Neuronal stem cell (in vitro differentiated cells): ENCODE data around the gene SLC39A7. TPM values are rescaled to one million over a fixed set of nuclear protein-coding genes. Genes with fewer than 3 reads are reported as not detected.

Experiments
- DNase-seq: peaks from one replicate; pipeline ENCODE4 v3.0.0-alpha.2; 2013; ENCODE audit warnings: low spot score
- H2AFZ ChIP-seq: one replicate; pipeline ENCODE4 v1.6.1; 2013; ENCODE audit warnings: mild to moderate bottlenecking, low read length, inconsistent platforms
- H2AK5ac ChIP-seq: 2 replicates; pipeline ENCODE4 v1.6.1; 2013; ENCODE audit warnings: low read depth, mild to moderate bottlenecking, inconsistent platforms, low read length, moderate library complexity, mixed read lengths
- H2BK120ac ChIP-seq: 2 replicates; pipeline ENCODE4 v1.6.1; 2013; ENCODE audit warnings: low read depth, mild to moderate bottlenecking, inconsistent platforms, low read length, moderate library complexity, mixed read lengths
- H2BK12ac ChIP-seq: one replicate; pipeline ENCODE4 v1.6.1; 2013; ENCODE audit warnings: low read length, inconsistent platforms
- H2BK15ac ChIP-seq: 2 replicates; pipeline ENCODE4 v1.6.1; 2013; ENCODE audit warnings: mild to moderate bottlenecking, low read length, inconsistent platforms, mixed read lengths
- H2BK5ac ChIP-seq: one replicate; pipeline ENCODE4 v1.6.1; 2013; ENCODE audit warnings: inconsistent platforms, mild to moderate bottlenecking, low read length, moderate library complexity
- H3K14ac ChIP-seq: one replicate; pipeline ENCODE4 v1.6.1; 2013; ENCODE audit warnings: low read length, inconsistent platforms
- H3K18ac ChIP-seq: 2 replicates; pipeline ENCODE4 v1.6.1; 2013; ENCODE audit warnings: low read length, inconsistent platforms
- H3K23ac ChIP-seq: 2 replicates; pipeline ENCODE4 v1.6.1; 2013; ENCODE audit warnings: low read depth, mild to moderate bottlenecking, mixed read lengths, low read length, inconsistent platforms; ENCODE audit not compliant: poor library complexity
- H3K27ac ChIP-seq: replicated peaks from 3 replicates; pipeline ENCODE4 v1.5.1; 2013; ENCODE audit warnings: low read length, inconsistent platforms
- H3K27me3 ChIP-seq, 3 experiments: 2 replicates each; pipeline ENCODE4 v1.6.1; 2013; ENCODE audit warnings: low read length in 3 of 3, mild to moderate bottlenecking in 2 of 3, inconsistent platforms in 1 of 3, low read depth in 1 of 3, mixed read lengths in 1 of 3, moderate library complexity in 1 of 3; ENCODE audit not compliant: control insufficient read depth in 3 of 3, insufficient read depth in 3 of 3
- H3K36me3 ChIP-seq, 2 donors: replicated peaks in 1 of 2; 2 replicates each; pipeline ENCODE4 v1.6.1; 2013; ENCODE audit warnings: low read length in 2 of 2; ENCODE audit not compliant: control insufficient read depth in 2 of 2, insufficient read depth in 2 of 2
- H3K4ac ChIP-seq: 2 replicates; pipeline ENCODE4 v1.6.1; 2013; ENCODE audit warnings: inconsistent platforms, mild to moderate bottlenecking, low read length, moderate library complexity
- H3K4me1 ChIP-seq, 2 donors: 1 replicate in 1 of 2; 2 replicates in 1 of 2; pipeline ENCODE4 v1.6.1; 2013; ENCODE audit warnings: low read length in 2 of 2, low read depth in 1 of 2; ENCODE audit not compliant: control insufficient read depth in 2 of 2, insufficient read depth in 1 of 2
- H3K4me2 ChIP-seq: one replicate; pipeline ENCODE4 v1.6.1; 2013; ENCODE audit warnings: mild to moderate bottlenecking, low read length, inconsistent platforms; ENCODE audit not compliant: insufficient read depth, poor library complexity, severe bottlenecking
- H3K4me3 ChIP-seq, 2 donors: 2 replicates each; pipeline ENCODE4 v1.5.1; 2013; ENCODE audit warnings: low read length in 2 of 2, mild to moderate bottlenecking in 2 of 2, inconsistent platforms in 1 of 2, moderate library complexity in 1 of 2
- H3K79me1 ChIP-seq: one replicate; pipeline ENCODE4 v1.6.1; 2013; ENCODE audit warnings: low read depth, mild to moderate bottlenecking, inconsistent platforms, low read length, moderate library complexity
- H3K9ac ChIP-seq: one replicate; pipeline ENCODE4 v1.6.1; 2013; ENCODE audit warnings: mild to moderate bottlenecking, low read depth, low read length, inconsistent platforms; ENCODE audit not compliant: poor library complexity
- H3K9me3 ChIP-seq, 2 donors: replicated peaks in 1 of 2; 2 replicates each; pipeline versions ENCODE3 to v1.6.1; 2013; ENCODE audit warnings: low read length in 2 of 2, mild to moderate bottlenecking in 2 of 2, inconsistent platforms in 1 of 2, low read depth in 1 of 2, mixed read lengths in 1 of 2, moderate library complexity in 1 of 2; ENCODE audit not compliant: control insufficient read depth in 2 of 2, insufficient read depth in 1 of 2
- H4K8ac ChIP-seq: one replicate; pipeline ENCODE4 v1.6.1; 2013; ENCODE audit warnings: low read depth, mild to moderate bottlenecking, inconsistent platforms, low read length, moderate library complexity
- H4K91ac ChIP-seq: one replicate; pipeline ENCODE4 v1.6.1; 2013; ENCODE audit warnings: low read length, low read depth, mild to moderate bottlenecking, inconsistent platforms; ENCODE audit not compliant: poor library complexity
- WGBS, 2 donors: extraction: QIAGEN DNeasy Blood & Tissue Kit; methylation state at CpG; one replicate each; pipeline ENCODE4 v1.1.7; 2013; ENCODE audit warnings: missing lambda C conversion rate in 2 of 2, mixed read lengths in 1 of 2; ENCODE audit not compliant: insufficient read length in 2 of 2, insufficient replicate concordance in 1 of 2; ENCODE audit errors: extremely low coverage in 2 of 2; 5-methylcytosine and 5-hydroxymethylcytosine counted together
- polyA plus RNA-seq, 2 experiments: library from polyadenylated mRNA; stranded (reverse); fragments of 200-250 nt; gene quantifications; one replicate each; pipeline ENCODE4 v1.2.3, GENCODE V29; 2013

SLC39A7 gene
- 42.0 TPM for polyA plus RNA-seq (2013, experiment 1 of 2)
- polyA plus RNA-seq (2013, experiment 2 of 2), result 40.1 TPM

DNA sequence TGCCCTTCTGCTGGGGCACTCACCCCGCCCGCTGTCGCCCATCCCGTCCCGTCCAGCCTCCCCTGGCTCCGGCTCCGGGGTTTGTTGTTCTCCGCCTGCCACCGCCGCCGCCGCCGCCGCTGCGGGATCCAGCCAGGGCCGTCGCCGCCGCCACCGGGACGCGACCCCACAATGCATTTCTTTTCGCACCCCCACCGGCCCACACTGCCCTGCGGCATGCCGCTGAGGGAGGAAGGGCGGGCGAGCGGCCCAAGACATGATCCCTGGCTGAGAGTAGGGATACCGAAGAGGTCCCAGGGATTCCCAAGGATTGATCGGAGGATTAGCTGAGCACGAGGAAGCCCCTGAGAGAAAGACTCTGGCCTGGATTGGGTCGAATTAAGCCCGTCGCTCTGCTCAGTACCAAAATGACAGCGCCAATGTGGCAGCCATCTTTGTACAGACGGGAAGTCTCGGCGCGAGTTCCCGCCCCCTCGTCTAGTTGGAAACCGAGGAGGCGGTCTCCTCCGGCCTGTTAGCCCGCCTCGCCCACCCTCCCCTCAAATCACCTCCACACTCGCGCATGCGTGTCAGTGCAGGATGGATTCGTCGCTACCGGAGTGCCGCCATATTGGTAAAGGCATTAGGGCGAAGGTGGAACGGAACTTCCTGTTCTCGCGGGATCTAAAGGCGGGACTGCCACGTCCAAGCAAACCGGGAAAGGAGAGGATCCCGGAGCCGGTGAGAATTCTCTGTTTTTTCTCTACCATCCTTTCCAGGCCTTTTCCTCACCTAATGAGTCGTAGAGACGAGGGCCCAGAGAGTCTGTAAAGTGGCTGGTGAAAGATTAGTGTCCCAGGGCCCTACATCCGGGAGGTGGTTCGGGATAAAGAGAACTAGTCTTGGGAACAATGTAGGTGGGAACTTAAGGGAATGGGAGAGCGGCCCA lies at the start of gene SLC39A7, which contains the start of gene RXRB:
TSS of gene SLC39A7 (plus strand) at position 649 of the 928 bp plus-strand sequence. CDS start 379 bp downstream, outside the sequence.
TSS of gene RXRB (minus strand) at position 447 of the 928 bp plus-strand sequence. CDS start at position 258, 189 bp downstream.
- Histone ChIP-seq H2BK12ac (no peak within 1 kb of the TSS), H3K9ac (peak within 1 kb of the TSS; percentile 87), H3K79me1 (peaks cover 17% of the 10 kb centered on the region), H2BK15ac (no peak within 1 kb of the TSS), H3K4me3 (peak within 1 kb of the TSS; percentile 91 to 96), H3K4me2 (peak within 1 kb of the TSS; percentile 90), H3K9me3 (no peaks in the 10 kb centered on the region), H3K27ac (peak within 1 kb of the TSS; percentile 97), H3K14ac (peak within 1 kb of the TSS; percentile 22), H3K4ac (no peak within 1 kb of the TSS), H3K23ac (peak within 1 kb of the TSS; percentile 38), H3K27me3 (no peaks in the 10 kb centered on the region), H4K8ac (no peak within 1 kb of the TSS), H2BK5ac (peak within 1 kb of the TSS; percentile 56), H4K91ac (no peak within 1 kb of the TSS), H2BK120ac (no peak within 1 kb of the TSS), H3K18ac (peak within 1 kb of the TSS; percentile 48), H3K4me1 (peaks cover 20 to 34% of the 10 kb centered on the region in 2 donors), H2AK5ac (peak within 1 kb of the TSS; percentile 34), H3K36me3 (peaks cover 34 to 50% of the 10 kb centered on the region in 2 donors), H2AFZ (peak within 1 kb of the TSS; percentile 94)
- no CpG with 5 or more reads among the region's 68 CpGs for WGBS, 2 donors
- DNase-seq, result peak; percentile 100

GRCh38 chr6:33151050-33151449 lies 49.6 kb upstream of the SLC39A7 start:
- H2BK5ac ChIP-seq, result no peak overlapping the region
- peaks cover 0 to 31% (median 0%) of the 10 kb centered on the region in 3 experiments for H3K27me3 ChIP-seq
- H3K9me3 ChIP-seq, result no peaks in the 10 kb centered on the region
- H3K14ac ChIP-seq, result no peak overlapping the region
- no CpG with 5 or more reads among the region's 1 CpG for WGBS, 2 donors
- no peak overlapping the region for H2AK5ac ChIP-seq
- H3K4me2 ChIP-seq, result no peak overlapping the region
- H3K4ac ChIP-seq, result no peak overlapping the region
- no peaks in the 10 kb centered on the region for H3K36me3 ChIP-seq
- no peak overlapping the region for H3K27ac ChIP-seq
- no peak overlapping the region for H2AFZ ChIP-seq
- H3K4me1 ChIP-seq, result no peaks in the 10 kb centered on the region
- no peak overlapping the region for H3K4me3 ChIP-seq
- no peak overlapping the region for H2BK15ac ChIP-seq
- no peak overlapping the region for H2BK120ac ChIP-seq
- no peak overlapping the region for H3K9ac ChIP-seq
- DNase-seq, result no peak
- H3K23ac ChIP-seq, result no peak overlapping the region
- no peak overlapping the region for H4K91ac ChIP-seq
- H4K8ac ChIP-seq, result no peak overlapping the region
- no peaks in the 10 kb centered on the region for H3K79me1 ChIP-seq
- H2BK12ac ChIP-seq, result no peak overlapping the region
- H3K18ac ChIP-seq, result no peak overlapping the region

DNA sequence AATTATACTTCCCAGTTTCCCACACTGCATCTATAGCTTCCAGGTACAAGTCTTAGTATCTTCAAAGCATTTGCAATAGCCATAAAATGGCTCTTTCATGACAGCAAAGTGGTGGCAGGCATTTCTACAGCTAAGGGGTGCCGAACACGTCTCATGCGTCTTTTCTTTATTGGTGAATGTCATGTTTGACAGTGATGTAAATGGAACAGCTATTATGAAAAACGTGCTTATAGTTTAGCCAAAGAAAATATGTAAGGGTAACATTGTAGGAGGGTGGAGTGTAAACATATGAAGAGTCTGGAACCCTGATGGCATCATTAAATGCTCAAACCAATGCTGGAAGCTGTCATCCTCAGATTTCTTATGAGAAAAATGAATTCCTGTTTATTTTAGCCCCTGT lies 46.3 kb upstream of the SLC39A7 start:
- whole genome bisulfite sequencing, 2 donors, result no CpG with 5 or more reads among the region's 4 CpGs
- H2AK5ac ChIP-seq, result no peak overlapping the region
- no peaks in the 10 kb centered on the region for H3K9me3 ChIP-seq
- H3K4me2 ChIP-seq, result no peak overlapping the region
- H3K79me1 ChIP-seq, result no peaks in the 10 kb centered on the region
- no peak overlapping the region for H2BK12ac ChIP-seq
- H3K36me3 ChIP-seq, result no peaks in the 10 kb centered on the region
- no peak overlapping the region for H3K4ac ChIP-seq
- no peak overlapping the region for H3K23ac ChIP-seq
- no peak overlapping the region for H3K14ac ChIP-seq
- DNase-seq, result no peak
- H3K4me1 ChIP-seq, result no peaks in the 10 kb centered on the region
- H2BK5ac ChIP-seq, result no peak overlapping the region
- H3K4me3 ChIP-seq, result no peak overlapping the region
- H4K8ac ChIP-seq, result no peak overlapping the region
- no peak overlapping the region for H2AFZ ChIP-seq
- H3K27ac ChIP-seq, result no peak overlapping the region
- no peak overlapping the region for H3K9ac ChIP-seq
- H2BK15ac ChIP-seq, result no peak overlapping the region
- H3K27me3 ChIP-seq, result peaks cover 0 to 33% (median 0%) of the 10 kb centered on the region in 3 experiments
- H4K91ac ChIP-seq, result no peak overlapping the region
- H3K18ac ChIP-seq, result no peak overlapping the region
- no peak overlapping the region for H2BK120ac ChIP-seq

GRCh38 chr6:33156561-33156960 lies 44.1 kb upstream of the SLC39A7 start:
- H3K23ac ChIP-seq, result no peak overlapping the region

More at GRCh38 chr6:33156561-33156960, 44.1 kb upstream of the SLC39A7 start:
- peaks cover 0 to 2% of the 10 kb centered on the region in 2 donors for H3K4me1 ChIP-seq
- no peak overlapping the region for H2AK5ac ChIP-seq
- no peak overlapping the region for H3K14ac ChIP-seq
- H3K18ac ChIP-seq, result no peak overlapping the region
- H3K9me3 ChIP-seq, result no peaks in the 10 kb centered on the region
- no peaks in the 10 kb centered on the region for H3K79me1 ChIP-seq
- H3K27me3 ChIP-seq, result peaks cover 0 to 38% (median 0%) of the 10 kb centered on the region in 3 experiments
- H3K4me2 ChIP-seq, result no peak overlapping the region
- H2AFZ ChIP-seq, result no peak overlapping the region
- no peak overlapping the region for H3K4me3 ChIP-seq
- DNase-seq, result no peak
- H2BK5ac ChIP-seq, result no peak overlapping the region
- no CpG with 5 or more reads among the region's 6 CpGs for WGBS, 2 donors
- H2BK120ac ChIP-seq, result no peak overlapping the region
- H2BK15ac ChIP-seq, result no peak overlapping the region
- H4K91ac ChIP-seq, result no peak overlapping the region
- no peak overlapping the region for H3K27ac ChIP-seq
- H3K36me3 ChIP-seq, result no peaks in the 10 kb centered on the region
- H4K8ac ChIP-seq, result no peak overlapping the region
- no peak overlapping the region for H3K9ac ChIP-seq
- H3K4ac ChIP-seq, result no peak overlapping the region
- no peak overlapping the region for H2BK12ac ChIP-seq
